COLO668 (cell line): ENCODE measurements around the gene CCL24.
"Not testable (repeated sequence)": the region's sequence is repeated elsewhere in the genome, so short reads cannot be mapped to it uniquely, and the experiment has no call there.

ENCODE experiments used
- DNase-seq: peaks from one replicate; lab custom pipeline; 2025; ENCODE audit not compliant: unreplicated experiment; lab: John Stamatoyannopoulos, UW

The CCL24 gene

DNA sequence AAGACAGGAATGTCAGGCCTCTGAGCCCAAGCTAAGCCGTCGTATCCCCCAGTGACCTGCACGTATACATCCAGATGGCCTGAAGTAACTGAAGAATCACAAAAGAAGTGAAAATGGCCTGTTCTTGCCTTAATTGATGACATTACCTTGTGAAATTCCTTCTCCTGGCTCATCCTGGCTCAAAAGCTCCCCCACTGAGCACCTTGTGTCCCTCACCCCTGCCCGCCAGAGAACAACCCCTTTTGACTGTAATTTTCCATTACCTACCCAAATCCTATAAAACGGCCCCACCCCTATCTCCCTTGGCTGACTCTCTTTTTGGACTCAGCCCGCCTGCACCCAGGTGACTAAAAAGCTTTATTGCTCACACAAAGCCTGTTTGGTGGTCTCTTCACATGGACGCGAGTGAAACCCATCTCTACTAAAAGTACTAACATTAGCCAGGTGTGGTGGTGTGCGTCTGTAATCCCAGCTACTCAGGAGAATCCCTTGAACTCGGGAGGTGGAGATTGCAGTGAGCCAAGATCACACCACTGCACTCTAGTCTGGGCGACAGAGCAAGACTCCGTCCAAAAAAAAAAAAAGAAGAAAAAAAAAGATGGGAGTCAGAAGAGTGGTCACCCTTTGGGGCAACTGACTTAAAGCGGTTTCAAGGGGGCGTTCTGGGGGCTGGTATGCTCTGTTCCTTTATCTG lies 25.3 kb downstream of the CCL24 start:
- DNase-seq = not testable (repeated sequence)

DNA sequence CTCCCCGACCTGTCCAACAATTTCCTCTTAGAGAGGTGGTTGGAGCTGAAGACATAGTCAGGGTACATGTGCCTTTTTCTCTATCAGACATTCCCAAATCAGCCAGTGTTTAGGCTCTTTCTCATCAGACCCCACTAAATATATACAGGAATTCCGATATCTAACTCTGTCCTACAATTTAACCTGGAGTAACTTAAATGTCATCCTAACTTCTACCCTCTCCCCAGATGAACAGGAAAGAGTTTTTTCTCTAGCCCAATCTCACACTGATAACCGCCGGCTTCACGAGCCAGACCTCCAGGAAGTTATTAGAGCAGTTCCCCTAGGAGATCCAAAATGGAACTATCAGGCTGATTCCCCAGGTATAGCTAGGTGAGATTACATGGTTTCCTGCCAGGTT lies 30.5 kb downstream of the CCL24 start:
- DNase-seq = not testable (repeated sequence)

DNA sequence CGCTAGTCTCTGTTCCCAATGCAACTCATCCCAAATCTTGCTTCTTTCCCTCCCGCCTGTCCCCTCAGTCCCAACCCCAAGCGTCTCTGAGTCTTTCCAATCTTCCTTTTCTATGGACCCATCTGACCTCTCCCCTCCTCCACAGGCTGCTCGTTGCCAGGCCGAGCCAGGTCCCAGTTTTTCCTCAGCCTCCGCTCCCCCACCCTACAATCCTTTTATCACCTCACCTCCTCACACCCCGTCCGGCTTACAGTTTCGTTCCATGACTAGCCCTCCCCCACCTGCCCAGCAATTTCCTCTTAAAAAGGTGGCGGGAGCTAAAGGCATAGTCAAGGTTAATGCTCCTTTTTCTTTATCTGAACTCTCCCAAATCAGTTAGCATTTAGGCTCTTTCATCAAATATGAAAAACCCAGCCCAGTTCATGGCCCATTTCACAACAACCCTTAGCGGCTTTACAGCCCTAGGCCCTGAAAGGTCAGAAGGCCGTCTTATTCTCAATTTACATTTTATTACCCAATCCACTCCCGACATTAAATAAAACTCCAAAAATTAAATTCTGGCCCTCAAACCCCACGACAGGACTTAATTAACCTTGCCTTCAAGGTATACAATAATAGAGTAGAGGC lies 32.8 kb downstream of the CCL24 start:
- not testable (repeated sequence) for DNase-seq

DNA sequence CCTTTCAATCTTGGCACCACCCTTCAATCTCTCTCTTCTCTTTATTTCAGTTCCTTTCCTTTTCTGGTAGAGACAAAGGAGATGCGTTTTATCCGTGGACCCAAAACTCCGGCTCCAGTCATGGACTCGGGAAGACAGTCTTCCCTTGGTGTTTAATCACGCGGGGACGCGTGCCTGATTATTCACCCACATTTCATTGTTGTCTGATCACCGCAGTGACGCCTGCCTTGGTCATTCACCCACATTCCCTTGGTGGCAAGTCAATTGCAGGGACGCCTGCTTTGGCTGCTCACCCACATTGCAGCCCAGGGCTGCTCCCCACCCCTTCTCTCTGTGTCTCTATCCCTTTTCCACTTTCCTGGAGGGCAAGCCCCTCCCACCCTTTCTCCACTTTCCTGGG lies 34.1 kb downstream of the CCL24 start:
- not testable (repeated sequence) for DNase-seq

GRCh38 chr7:75779035-75779434 lies 34.6 kb downstream of the CCL24 start:
- DNase-seq = not testable (repeated sequence)

- no peak for DNase-seq
Measured at GRCh38 chr7:75776295-75776971, 37.2 kb downstream of the CCL24 start.

- DNase-seq = not testable (repeated sequence)
Measured at GRCh38 chr7:75773958-75774357, 39.6 kb downstream of the CCL24 start.

DNA sequence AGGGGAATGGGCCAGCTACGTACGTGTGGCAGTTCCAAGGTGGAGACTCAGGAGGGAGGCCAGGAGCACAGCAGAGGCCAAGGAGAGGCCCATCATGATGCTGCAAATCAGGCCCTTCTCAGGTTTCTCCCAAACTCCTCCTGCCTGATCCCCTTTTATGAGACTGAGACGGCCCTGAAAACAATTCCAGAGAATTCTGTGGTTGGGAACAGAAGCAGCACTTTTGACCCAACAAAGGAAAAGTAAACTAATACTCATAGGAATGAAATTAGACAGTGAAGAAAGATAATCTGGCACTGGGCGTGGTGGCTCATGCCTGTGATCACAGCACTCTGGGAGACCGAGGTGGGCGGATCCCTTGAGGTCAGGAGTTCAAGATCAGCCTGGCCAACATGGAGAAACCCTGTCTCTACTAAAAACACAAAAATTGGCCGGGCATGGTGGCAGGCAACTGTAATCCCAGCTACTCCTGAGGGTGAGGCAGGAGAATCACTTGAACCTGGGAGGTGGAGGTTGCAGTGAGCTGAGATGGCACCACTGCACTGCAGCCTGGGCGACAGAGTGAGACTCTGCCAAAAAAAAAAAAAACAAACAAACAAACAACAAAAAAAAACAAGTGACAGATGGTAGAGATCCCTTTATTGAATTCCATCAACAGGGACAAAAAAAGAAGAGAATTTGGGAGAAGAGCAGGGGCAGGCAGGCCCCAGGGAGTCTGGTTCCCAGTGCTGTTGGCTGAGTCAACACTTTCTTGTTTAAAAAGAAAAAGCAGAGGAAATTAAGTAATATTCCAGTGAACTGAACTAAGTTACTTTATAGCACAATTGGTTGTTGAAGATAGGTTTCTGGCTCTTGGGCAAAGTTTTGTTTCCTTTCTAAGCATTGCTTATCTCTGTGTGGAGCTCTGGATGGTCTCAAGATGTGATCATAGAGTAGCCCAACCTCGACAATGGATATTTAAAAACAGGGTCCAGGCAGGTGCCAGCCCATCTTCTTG lies 41.2 kb downstream of the CCL24 start, which contains the start of gene CCL26:
Gene CCL26, minus strand, starts transcription at position 131 of the 997 bp plus-strand sequence. Its CDS starts 35 bp downstream, at position 96.
- DNase-seq = no peak

DNA sequence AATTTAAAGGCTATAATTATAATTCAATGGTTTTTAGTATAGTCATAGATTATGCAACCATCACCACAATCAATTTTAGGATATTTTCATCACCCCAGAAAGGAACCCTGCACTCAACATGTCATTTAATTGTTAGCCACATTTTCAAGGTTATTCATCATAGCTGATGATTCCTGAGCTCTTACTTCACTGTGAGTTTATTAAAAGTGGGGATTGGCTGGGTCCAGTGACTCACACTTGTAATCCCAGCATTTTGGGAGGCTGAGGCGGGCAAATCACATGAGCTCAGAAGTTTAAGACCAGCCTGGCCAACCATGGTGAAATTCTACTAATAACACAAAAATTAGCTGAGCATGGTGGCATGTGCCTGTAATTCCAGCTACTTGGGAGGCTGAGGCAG lies 42.4 kb downstream of the CCL24 start:
- DNase-seq = no peak

GRCh38 chr7:75762350-75762917 lies 51.2 kb downstream of the CCL24 start:
- no peak for DNase-seq

DNA sequence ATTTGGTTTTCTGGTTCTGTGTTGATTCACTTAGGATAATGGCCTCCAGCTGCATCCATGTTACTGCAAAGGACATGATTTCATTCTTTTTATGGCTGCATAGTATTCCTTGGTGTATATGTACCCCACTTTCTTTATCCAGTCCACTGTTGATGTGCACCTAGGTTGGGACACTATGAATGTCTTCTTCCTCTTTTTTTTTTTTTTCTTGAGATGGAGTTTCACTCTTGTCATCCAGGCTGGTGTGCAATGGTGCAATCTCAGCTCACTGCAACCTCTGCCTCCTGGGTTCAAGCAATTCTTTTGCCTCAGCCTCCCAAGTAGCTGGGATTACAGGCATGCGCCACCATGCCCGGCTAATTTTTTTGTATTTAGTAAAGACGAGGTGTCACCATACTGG lies 51.8 kb downstream of the CCL24 start:
- DNase-seq = not testable (repeated sequence)
